OCI-LY7 (cell line): ENCODE data around the gene MAP2K2.

Experiments
- CTCF ChIP-seq: fragments of 200-600 bp; sonication (generic); conservative IDR thresholded peaks from 2 replicates; pipeline ENCODE4 v1.5.1; 2014; ENCODE audit warnings: mild to moderate bottlenecking, antibody characterized with exemption, low read length, moderate library complexity, mixed read lengths
- EZH2phosphoT487 ChIP-seq: fragments of 200-600 bp; sonication (generic); IDR thresholded peaks from 2 replicates; pipeline ENCODE4 v1.6.1; 2018; ENCODE audit warnings: low read depth, borderline replicate concordance, mild to moderate bottlenecking, mixed run types, antibody characterized with exemption, low read length, moderate library complexity, mixed read lengths

- no peak for TF ChIP-seq CTCF
- no peak for TF ChIP-seq EZH2phosphoT487
Measured at GRCh38 chr19:4083677-4084546, 40.0 kb downstream of the MAP2K2 start.
